Amniotic stem cell (primary cell): ENCODE measurements around the gene ATP10A.

Experiments used
- DNase-seq: peaks from one replicate; lab custom pipeline; 2025; lab: John Stamatoyannopoulos, UW

ATP10A gene

DNA sequence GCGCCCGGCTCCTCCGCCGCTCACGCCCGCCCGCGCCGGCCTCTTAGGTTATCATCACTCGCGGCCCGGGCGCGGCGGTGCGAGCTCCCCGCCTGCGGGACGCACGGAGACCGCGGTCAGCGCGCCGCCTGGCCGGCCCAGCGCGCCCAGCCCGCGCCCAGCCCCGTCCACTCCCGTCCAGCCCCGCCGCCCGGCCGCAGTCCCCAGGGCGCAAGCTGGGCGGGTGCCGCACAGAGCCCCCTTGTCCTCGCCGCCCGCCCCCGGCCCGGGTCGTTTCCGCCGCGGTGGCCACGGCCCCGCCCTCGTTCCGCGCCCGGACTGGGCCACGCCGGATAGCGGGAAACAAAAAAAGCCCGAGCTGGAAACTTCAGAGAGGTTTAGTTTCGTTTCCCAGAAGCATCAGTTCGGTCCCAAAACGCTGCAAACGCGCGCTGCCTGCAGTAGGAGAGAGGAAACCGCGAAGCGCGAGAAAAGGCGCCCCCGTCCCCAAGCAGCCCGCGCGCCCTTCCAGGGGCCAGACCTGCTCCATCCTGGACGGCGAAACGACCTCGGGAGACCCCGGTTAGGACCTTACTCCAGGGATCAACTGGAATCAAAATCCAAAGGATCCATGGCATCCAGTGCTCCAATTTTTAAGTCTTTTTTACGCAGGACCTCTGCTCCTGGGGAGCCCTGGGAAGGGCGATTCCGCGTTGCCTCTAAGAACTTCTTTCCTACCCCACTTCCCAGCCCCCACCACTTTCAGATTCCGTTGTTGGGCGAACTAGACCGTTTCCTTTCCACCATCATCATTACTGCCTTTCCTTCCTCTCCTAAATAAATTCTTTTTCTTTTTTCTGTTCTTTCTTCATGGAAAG, at the start of gene ATP10A:
Gene ATP10A, minus strand, starts transcription at position 217 of the 857 bp plus-strand sequence. CDS start 231 bp downstream, outside the sequence.
- DNase-seq, result peak; percentile 38

- DNase-seq, result no peak
Observed at GRCh38 chr15:25912035-25912434, 48.9 kb upstream of the ATP10A start.

DNA sequence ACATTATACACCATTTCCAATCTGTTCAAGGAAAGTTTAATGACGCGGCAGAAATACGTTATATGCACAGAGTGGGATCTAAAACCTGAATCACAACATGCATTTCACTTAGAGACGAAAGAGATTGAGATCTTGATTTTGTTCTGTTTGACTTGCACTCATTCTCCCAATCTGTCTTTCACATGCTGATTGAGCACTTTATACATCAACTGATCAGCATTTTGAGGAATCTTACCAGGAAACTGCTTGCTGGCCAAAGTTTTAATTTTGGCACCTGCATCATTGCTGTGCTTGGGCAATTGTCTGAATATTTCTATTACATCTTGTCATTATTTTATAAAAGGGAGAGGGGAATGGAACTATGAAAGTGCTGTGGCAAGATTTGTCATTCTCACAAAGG, 47.7 kb upstream of the ATP10A start:
- DNase-seq, result no peak

- DNase-seq, result no peak
Observed at GRCh38 chr15:25909806-25910205, 46.7 kb upstream of the ATP10A start.

DNA sequence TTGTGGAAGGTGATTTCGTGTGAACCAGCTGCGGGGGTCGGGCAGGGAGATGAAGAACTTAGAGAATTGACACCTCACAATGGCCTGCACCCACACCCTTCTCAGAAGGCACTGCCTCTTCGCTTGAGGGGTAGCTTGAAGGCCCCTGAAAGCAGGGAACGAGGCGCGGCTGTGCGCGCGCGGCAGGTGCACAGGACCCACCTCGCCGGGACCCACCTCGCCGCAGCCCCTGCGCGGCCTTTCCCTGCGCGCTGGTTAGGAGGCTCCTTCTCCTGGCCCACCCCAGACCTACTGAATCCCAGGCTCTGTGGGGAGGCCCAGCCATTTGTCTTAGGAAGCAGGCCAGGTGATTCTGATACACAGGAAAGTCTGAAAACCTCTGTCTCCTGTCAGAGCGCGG, 46.2 kb upstream of the ATP10A start:
- DNase-seq, result no peak

- no peak for DNase-seq
Observed at GRCh38 chr15:25905140-25905539, 42.0 kb upstream of the ATP10A start.

DNA sequence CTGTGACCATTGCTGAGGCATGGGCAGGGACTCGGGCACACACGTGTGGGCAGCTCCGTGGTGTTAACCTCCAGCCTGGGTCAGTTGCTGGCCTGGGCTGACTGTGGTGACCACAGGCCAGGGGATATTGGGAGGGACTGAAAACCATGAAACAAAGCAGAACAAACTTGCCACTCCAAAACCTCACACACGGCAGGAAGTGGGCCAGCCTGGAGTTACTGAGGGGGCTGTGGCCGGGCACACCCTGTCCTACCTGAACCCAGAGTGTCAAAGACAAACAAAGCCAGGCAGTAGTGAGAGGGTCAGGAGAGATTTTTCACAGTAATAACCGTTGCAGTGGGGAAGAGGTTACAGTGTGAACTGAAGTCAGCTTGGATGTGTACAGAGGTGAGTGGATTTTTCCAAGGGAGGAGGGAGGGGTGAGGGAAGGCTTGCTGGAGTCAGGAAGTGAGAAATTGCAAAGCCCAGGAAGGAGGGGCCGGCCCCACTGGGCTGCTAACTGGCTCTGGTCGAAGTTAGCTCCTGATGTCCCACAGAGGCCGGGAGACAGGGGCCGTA, 40.0 kb upstream of the ATP10A start:
- no peak for DNase-seq

DNA sequence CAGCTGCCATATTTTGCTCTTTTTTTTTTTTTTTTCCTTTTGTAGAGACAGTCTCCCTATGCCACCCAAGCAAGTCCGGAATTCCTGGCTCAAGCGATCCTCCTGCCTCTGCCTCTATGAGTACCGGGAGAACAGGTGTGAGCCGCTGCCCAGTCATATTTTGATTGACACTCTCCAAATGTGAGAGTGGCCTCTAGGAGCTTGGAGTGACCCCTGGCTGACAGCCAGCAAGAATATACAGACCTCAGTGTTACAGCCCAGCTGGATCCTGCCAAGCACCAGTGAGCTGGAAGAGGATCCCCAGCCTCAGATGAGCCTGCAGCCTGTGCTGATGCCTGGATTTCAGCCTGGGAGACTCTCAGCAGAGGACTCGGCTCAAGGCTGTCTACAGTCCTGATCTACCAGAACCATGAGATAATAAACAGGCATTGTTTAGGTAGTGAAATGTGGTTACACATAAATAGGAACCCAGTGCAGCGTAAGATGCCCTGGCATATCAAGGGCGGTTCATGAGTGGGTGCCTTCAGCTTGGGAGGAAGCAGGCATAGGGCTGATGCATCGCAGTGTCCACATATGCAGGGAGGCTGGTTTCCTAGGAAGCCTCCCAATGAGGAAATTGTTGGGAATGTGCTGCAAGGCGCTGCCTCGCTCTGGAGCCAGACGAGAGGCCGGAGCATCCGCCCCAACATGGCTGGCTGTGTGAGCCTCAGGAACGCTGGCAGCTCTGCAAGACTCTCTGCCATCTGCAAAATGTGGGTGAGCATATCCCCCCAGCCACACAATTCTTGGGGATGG, 38.9 kb upstream of the ATP10A start:
- no peak for DNase-seq

- DNase-seq, result no peak
Observed at GRCh38 chr15:25900901-25901300, 37.8 kb upstream of the ATP10A start.

DNA sequence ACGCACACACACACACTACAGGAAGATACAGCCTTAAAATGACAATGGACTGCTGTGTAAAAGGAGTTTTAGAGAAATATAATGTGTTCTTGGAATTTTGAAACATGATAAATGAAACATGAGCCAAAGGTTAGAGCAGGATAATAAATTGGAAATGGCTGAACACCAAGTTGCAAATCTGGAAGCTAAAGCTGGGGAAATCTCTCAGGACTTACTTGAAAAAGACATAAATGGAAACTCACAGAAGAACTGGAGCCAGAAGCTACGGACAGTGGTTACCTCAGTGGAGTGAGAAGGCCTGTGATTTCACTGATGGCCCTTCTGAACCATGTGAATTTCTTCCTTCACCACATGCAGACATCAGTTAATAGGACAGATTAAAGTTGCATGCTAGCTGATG, 37.3 kb upstream of the ATP10A start:
- DNase-seq, result no peak

DNA sequence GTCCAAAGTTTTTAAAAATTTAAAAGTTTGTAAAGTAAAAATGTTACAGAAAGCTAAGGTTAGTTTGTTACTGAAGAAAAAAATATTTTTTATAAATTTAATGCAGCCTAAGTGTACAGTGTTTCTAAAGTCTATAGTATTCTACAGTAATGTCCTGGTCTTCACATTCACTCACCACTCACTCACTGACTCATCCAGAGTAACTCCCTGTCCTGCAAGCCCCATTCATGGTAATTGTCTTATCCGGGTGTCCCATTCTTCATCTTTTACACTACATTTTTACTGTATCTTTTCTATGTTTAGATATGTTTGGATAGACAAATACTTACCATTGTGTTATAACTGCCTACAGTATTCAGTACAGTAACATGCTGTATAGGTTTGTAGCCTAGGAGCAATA, 36.7 kb upstream of the ATP10A start:
- no peak for DNase-seq

GRCh38 chr15:25897658-25898057, 34.5 kb upstream of the ATP10A start:
- DNase-seq, result no peak

GRCh38 chr15:25894371-25894902, 31.3 kb upstream of the ATP10A start:
- no peak for DNase-seq

- DNase-seq, result no peak
Observed at GRCh38 chr15:25893596-25893995, 30.5 kb upstream of the ATP10A start.

GRCh38 chr15:25892126-25892525, 29.0 kb upstream of the ATP10A start:
- no peak for DNase-seq

GRCh38 chr15:25891081-25891480, 28.0 kb upstream of the ATP10A start:
- DNase-seq, result no peak

DNA sequence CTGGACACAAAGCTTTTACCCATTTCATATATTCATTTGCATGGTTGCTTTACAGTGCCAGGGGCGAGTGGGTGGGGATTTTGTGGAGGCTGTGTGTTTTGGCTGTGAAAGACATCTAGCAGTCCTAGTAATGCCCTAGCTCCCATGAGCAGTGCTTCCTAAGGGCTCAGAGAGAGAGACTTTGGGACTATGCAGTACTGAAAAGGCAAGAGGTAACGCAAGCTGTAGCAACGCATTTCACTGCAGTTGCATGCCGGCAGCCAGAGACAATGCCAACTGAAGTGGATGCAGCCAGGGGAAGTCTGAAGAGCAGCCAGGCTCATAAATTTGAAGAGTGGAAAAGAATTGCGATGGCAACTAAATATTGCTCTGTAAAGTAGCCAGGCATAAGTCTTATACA, 27.4 kb upstream of the ATP10A start:
- DNase-seq, result no peak

DNA sequence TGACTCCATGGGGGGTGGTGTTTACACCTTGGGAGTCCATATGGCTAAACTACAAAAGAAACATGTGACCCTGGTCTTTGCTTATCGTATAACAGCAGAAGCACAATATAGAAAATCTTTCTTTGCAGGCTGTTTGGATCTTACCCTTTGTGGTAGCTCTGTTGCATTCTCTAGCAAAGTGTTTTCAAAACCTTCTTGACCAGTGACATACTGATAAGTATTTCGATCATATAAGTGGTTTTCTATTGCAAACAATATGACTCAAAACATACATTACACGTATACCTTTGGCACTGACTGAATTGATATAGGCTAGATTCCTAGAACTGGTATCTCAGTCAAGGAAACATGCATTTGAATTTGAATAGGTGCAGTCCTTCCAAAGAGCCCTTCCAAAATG, 24.7 kb upstream of the ATP10A start:
- no peak for DNase-seq

- no peak for DNase-seq
Observed at GRCh38 chr15:25886498-25887140, 23.5 kb upstream of the ATP10A start.

DNA sequence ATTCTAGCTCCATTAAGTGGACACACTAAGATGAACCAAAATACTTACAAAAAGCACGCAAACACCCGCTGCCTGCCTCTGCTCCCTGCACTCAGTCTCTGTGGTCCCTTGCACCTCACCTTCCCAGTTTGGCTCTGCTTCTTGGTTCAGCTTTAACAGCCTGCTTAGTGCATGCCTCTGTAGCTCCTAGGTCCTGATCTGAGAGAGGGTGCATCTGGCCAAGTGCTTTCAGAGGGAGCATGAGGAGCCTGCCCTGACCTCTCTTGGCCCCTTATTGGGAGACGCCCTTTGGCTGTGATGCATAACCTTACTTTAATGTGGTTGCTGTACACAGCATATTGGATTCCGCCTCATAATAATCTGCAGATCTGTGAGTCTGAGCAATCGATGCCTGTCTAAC, 21.2 kb upstream of the ATP10A start:
- no peak for DNase-seq

- DNase-seq, result peak; percentile 68
Observed at GRCh38 chr15:25883463-25884259, 20.5 kb upstream of the ATP10A start.
